Measurements from ENCODE around the gene WNT1. TPM values are rescaled to one million over a fixed set of nuclear protein-coding genes. Genes with fewer than 3 reads are reported as not detected.

Gene WNT1
- total RNA-seq, 2 experiments from 2014 or later: not detected

- peaks cover 58% of the 10 kb centered on the region for H3K27me3 Mint-ChIP-seq (ENCODE audit: low read depth)
- DNase-seq: no peak
Observed at GRCh38 chr12:48997719-48998496, 19.8 kb downstream of the WNT1 start.

GRCh38 chr12:48998497-48999353 lies 20.6 kb downstream of the WNT1 start:
- peaks cover 54% of the 10 kb centered on the region for H3K27me3 Mint-ChIP-seq (ENCODE audit: low read depth)
- peak; percentile 27 for DNase-seq
- H3K4me1 Mint-ChIP-seq (ENCODE audit: low read depth): peaks cover 35% of the 10 kb centered on the region
- intact Hi-C loops (cut with micrococcal nuclease): no loop called here
- CTCF ChIA-PET: interaction anchor here (1.1 to 16.3 kb wide), 10 partner anchors 17 to 133 kb away, joined by 3 to 223 read pairs (median 12); partner anchors contain the start of genes DHH, PRKAG1, TUBA1B and WNT1
- peak overlapping the region; percentile 61 for H3K4me3 Mint-ChIP-seq
- H3K27ac Mint-ChIP-seq: no peak overlapping the region
- peaks cover 27% of the 10 kb centered on the region for H3K36me3 Mint-ChIP-seq (ENCODE audit: low read depth)
- H3K9me3 Mint-ChIP-seq: no peaks in the 10 kb centered on the region

More at GRCh38 chr12:48997719-48998496, 19.8 kb downstream of the WNT1 start:
- CTCF ChIA-PET: interaction anchor here (0.7 to 16.3 kb wide), 19 partner anchors 16 to 141 kb away, joined by 3 to 223 read pairs (median 3); partner anchors contain the start of genes DHH, PRKAG1, TUBA1B and WNT1
- H3K4me1 Mint-ChIP-seq (ENCODE audit: low read depth): peaks cover 35% of the 10 kb centered on the region
- H3K27ac Mint-ChIP-seq: no peak overlapping the region
- peaks cover 19% of the 10 kb centered on the region for H3K36me3 Mint-ChIP-seq (ENCODE audit: low read depth)
- peak overlapping the region; percentile 50 for H3K4me3 Mint-ChIP-seq
- intact Hi-C loops (cut with micrococcal nuclease): loop anchor here (2.0 kb wide), 2 partner anchors 45 to 59 kb away; no protein-coding TSS in a partner anchor
- H3K9me3 Mint-ChIP-seq: no peaks in the 10 kb centered on the region

GRCh38 chr12:48999371-49000131 lies 21.4 kb downstream of the WNT1 start, which contains the start of gene DDN:
TSS of gene DDN (minus strand) at chr12:48999375. CDS start at chr12:48999287, 88 bp downstream.
- H3K4me3 Mint-ChIP-seq: peak within 1 kb of the TSS; percentile 61
- peak; percentile 47 for DNase-seq
- CTCF ChIA-PET: interaction anchor here (1.2 to 16.3 kb wide), 7 partner anchors 16 to 246 kb away, joined by 3 to 223 read pairs (median 7); partner anchors contain the start of genes PRKAG1 and WNT1
- H3K9me3 Mint-ChIP-seq: no peaks in the 10 kb centered on the region
- H3K36me3 Mint-ChIP-seq (ENCODE audit: low read depth): peaks cover 31% of the 10 kb centered on the region
- peaks cover 47% of the 10 kb centered on the region for H3K27me3 Mint-ChIP-seq (ENCODE audit: low read depth)
- peaks cover 33% of the 10 kb centered on the region for H3K4me1 Mint-ChIP-seq (ENCODE audit: low read depth)
- H3K27ac Mint-ChIP-seq: no peak within 1 kb of the TSS
- intact Hi-C loops (cut with micrococcal nuclease): no loop called here

- H3K4me1 Mint-ChIP-seq (ENCODE audit: low read depth): peaks cover 30% of the 10 kb centered on the region
- no peak overlapping the region for H3K4me3 Mint-ChIP-seq
- no peaks in the 10 kb centered on the region for H3K9me3 Mint-ChIP-seq
- intact Hi-C loops (cut with micrococcal nuclease): no loop called here
- no peak for DNase-seq
- peaks cover 42% of the 10 kb centered on the region for H3K27me3 Mint-ChIP-seq (ENCODE audit: low read depth)
- no peak overlapping the region for H3K27ac Mint-ChIP-seq
- H3K36me3 Mint-ChIP-seq (ENCODE audit: low read depth): peaks cover 39% of the 10 kb centered on the region
- CTCF ChIA-PET: interaction anchor here (1.1 to 16.3 kb wide), 7 partner anchors 15 to 247 kb away, joined by 3 to 223 read pairs (median 7); partner anchors contain the start of genes PRKAG1 and WNT1
Observed at GRCh38 chr12:49000346-49000745, 22.2 kb downstream of the WNT1 start.

GRCh38 chr12:49008943-49009342 lies 30.8 kb downstream of the WNT1 start:
- CTCF ChIA-PET: interaction anchor here (0.9 kb wide), 1 partner anchor 21 kb away, joined by 7 read pairs; no protein-coding TSS in a partner anchor
- Mint-ChIP-seq H3K27me3 (ENCODE audit: low read depth) (no peaks in the 10 kb centered on the region), H3K4me3 (no peak overlapping the region), H3K27ac (no peak overlapping the region), H3K9me3 (no peaks in the 10 kb centered on the region), H3K4me1 (ENCODE audit: low read depth) (no peaks in the 10 kb centered on the region), H3K36me3 (ENCODE audit: low read depth) (peaks cover 44% of the 10 kb centered on the region)
- intact Hi-C loops (cut with micrococcal nuclease): no loop called here
- DNase-seq: no peak

GRCh38 chr12:49010092-49010668 lies 32.1 kb downstream of the WNT1 start:
- Mint-ChIP-seq H3K27ac (no peak overlapping the region), H3K9me3 (no peaks in the 10 kb centered on the region), H3K36me3 (ENCODE audit: low read depth) (peaks cover 34% of the 10 kb centered on the region), H3K4me3 (no peak overlapping the region), H3K4me1 (ENCODE audit: low read depth) (peaks cover 2% of the 10 kb centered on the region), H3K27me3 (ENCODE audit: low read depth) (no peaks in the 10 kb centered on the region)
- DNase-seq: no peak
- CTCF ChIA-PET: interaction anchor here (0.7 kb wide), 1 partner anchor 8 kb away, joined by 3 read pairs; no protein-coding TSS in a partner anchor
- intact Hi-C loops (cut with micrococcal nuclease): no loop called here

GRCh38 chr12:49012739-49013138 lies 34.6 kb downstream of the WNT1 start:
- DNase-seq: no peak
- Mint-ChIP-seq H3K9me3 (no peaks in the 10 kb centered on the region), H3K4me3 (no peak overlapping the region), H3K27me3 (ENCODE audit: low read depth) (no peaks in the 10 kb centered on the region), H3K27ac (no peak overlapping the region), H3K36me3 (ENCODE audit: low read depth) (peaks cover 36% of the 10 kb centered on the region), H3K4me1 (ENCODE audit: low read depth) (peaks cover 23% of the 10 kb centered on the region)
- intact Hi-C loops (cut with micrococcal nuclease): no loop called here
- CTCF ChIA-PET: interaction anchor here (2.9 to 6.4 kb wide), 2 partner anchors 15 to 25 kb away, joined by 14 to 65 read pairs; partner anchors contain the start of gene DDN

GRCh38 chr12:49013428-49013827 lies 35.3 kb downstream of the WNT1 start:
- CTCF ChIA-PET: interaction anchor here (2.9 to 6.4 kb wide), 2 partner anchors 16 to 25 kb away, joined by 14 to 65 read pairs; partner anchors contain the start of gene DDN
- H3K36me3 Mint-ChIP-seq (ENCODE audit: low read depth): peaks cover 33% of the 10 kb centered on the region
- peaks cover 26% of the 10 kb centered on the region for H3K4me1 Mint-ChIP-seq (ENCODE audit: low read depth)
- intact Hi-C loops (cut with micrococcal nuclease): no loop called here
- H3K9me3 Mint-ChIP-seq: no peaks in the 10 kb centered on the region
- no peak overlapping the region for H3K4me3 Mint-ChIP-seq
- no peak for DNase-seq
- H3K27me3 Mint-ChIP-seq (ENCODE audit: low read depth): no peaks in the 10 kb centered on the region
- no peak overlapping the region for H3K27ac Mint-ChIP-seq

GRCh38 chr12:49014547-49014946 lies 36.4 kb downstream of the WNT1 start:
- no peak for DNase-seq
- Mint-ChIP-seq H3K9me3 (no peaks in the 10 kb centered on the region), H3K27me3 (ENCODE audit: low read depth) (no peaks in the 10 kb centered on the region), H3K4me3 (no peak overlapping the region), H3K4me1 (ENCODE audit: low read depth) (peaks cover 32% of the 10 kb centered on the region), H3K36me3 (ENCODE audit: low read depth) (peaks cover 28% of the 10 kb centered on the region), H3K27ac (no peak overlapping the region)
- CTCF ChIA-PET: interaction anchor here (0.7 to 6.4 kb wide), 8 partner anchors 9 to 74 kb away, joined by 3 to 65 read pairs (median 4); partner anchors contain the start of gene DDN
- intact Hi-C loops (cut with micrococcal nuclease): no loop called here

- intact Hi-C loops (cut with micrococcal nuclease): no loop called here
- Mint-ChIP-seq H3K4me1 (ENCODE audit: low read depth) (peaks cover 36% of the 10 kb centered on the region), H3K9me3 (no peaks in the 10 kb centered on the region), H3K4me3 (no peak overlapping the region), H3K27ac (no peak overlapping the region), H3K27me3 (ENCODE audit: low read depth) (no peaks in the 10 kb centered on the region), H3K36me3 (ENCODE audit: low read depth) (peaks cover 26% of the 10 kb centered on the region)
- CTCF ChIA-PET: interaction anchor here (0.5 to 6.4 kb wide), 9 partner anchors 17 to 1509 kb away, joined by 3 to 65 read pairs (median 5); partner anchors contain the start of gene DDN
- no peak for DNase-seq
Observed at GRCh38 chr12:49015196-49015595, 37.1 kb downstream of the WNT1 start.

GRCh38 chr12:49017891-49018260 lies 39.8 kb downstream of the WNT1 start:
- CTCF ChIA-PET: interaction anchor here (0.6 to 6.4 kb wide), 10 partner anchors 16 to 233 kb away, joined by 3 to 65 read pairs (median 4); partner anchors contain the start of gene DDN
- Mint-ChIP-seq H3K9me3 (no peaks in the 10 kb centered on the region), H3K4me1 (ENCODE audit: low read depth) (peaks cover 36% of the 10 kb centered on the region), H3K27ac (peak overlapping the region; percentile 94), H3K36me3 (ENCODE audit: low read depth) (peaks cover 22% of the 10 kb centered on the region), H3K4me3 (peak overlapping the region; percentile 87), H3K27me3 (ENCODE audit: low read depth) (no peaks in the 10 kb centered on the region)
- peak; percentile 39 for DNase-seq
- intact Hi-C loops (cut with micrococcal nuclease): loop anchor here (1.0 kb wide), 10 partner anchors 22 to 247 kb away; partner anchors contain the start of genes DDX23, KMT2D, LMBR1L and TUBA1B

All from activated naive CD4-positive, alpha-beta T cell treated with anti-CD3 and anti-CD28 coated beads for 36 hours (primary cell).